HG03039 (cell line): ENCODE data around the gene PTPN21.
"Not testable (repeated sequence)": the region's sequence is repeated elsewhere in the genome, so short reads cannot be mapped to it uniquely, and the experiment has no call there.

ENCODE experiments used
- ATAC-seq: cut with Tn5 transposase; IDR thresholded peaks from one replicate; pipeline ENCODE4 v1.9.1; 2021; ENCODE audit warnings: mild to moderate bottlenecking, moderate library complexity; ENCODE audit not compliant: unreplicated experiment

PTPN21 gene

DNA sequence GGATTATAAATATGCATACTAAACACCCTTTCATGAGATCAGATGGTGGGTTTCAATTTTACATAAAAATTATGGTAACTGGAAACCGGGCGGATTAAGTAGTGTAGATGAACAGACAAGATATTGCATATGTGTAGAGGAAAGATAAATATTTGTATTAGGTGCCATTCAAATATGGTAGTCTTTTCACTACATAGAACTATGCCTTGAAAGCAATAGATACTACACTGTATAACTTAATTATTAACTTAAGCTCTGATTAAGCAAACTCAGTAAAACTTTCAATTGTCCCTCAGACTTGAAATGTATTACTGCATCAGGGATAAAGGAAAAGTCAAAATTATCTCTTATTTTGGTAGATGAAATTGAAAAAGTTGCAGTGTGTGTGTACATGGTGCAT, 1.9 kb downstream of the PTPN21 start:
- no peak for ATAC-seq

DNA sequence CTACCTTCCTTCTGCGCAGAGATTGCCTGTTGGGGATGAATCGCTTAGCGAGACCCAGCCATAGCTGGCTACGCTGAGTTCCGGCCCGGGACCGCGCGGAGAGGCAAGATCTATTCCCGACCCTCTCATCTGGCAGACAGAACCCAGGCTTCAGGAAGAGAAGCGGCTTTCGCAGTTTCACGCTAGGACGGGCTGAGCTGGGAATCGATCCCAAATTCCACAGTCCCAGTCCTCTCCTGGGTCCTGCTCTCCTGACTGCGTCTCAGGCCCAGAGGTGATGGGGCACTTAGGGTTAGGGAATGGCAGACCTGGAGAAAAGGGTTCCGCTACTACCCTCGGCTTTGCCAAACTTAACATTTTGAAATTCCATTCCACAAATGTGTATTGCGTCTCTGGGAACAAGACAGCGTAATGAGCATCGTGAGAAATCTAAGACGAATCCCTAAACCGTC, 2.8 kb downstream of the PTPN21 start:
- ATAC-seq, result no peak

DNA sequence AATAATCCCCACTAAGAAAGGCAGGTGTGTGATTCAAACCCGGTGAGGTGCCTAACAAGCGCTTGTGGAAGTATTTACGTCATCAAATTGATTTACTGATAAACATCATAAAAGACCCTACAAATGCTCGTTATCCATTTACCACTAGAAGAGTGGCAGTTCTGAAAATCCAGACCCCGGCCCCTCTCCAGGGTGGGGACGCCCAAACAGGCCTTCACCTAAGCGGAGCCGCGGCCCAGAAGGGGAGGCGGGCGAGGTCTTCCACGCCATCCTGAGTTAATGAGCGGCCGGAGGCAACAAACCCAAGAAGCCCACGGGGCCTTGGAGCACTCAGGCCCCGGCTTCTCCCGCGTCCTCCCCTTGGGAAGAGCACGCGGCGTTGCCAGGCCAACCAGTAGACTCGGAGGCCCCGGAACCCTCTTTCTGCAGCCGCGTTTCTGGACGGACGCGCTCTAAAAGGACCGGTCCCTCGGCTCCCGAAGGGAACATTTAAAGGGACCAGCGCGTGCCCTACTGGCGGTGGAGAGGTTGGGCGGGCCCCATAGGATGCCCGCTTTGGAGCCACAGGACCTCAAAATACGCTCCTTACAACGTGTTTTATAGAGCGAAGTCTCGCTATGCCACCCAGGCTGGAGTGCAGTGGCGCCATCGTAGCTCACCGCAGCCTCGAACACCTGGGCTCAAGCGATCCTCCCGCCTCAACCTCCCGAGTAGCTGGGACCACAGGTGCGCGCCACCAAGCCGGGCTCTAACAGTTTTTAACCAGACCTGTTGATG, 3.5 kb downstream of the PTPN21 start:
- ATAC-seq, result no peak

DNA sequence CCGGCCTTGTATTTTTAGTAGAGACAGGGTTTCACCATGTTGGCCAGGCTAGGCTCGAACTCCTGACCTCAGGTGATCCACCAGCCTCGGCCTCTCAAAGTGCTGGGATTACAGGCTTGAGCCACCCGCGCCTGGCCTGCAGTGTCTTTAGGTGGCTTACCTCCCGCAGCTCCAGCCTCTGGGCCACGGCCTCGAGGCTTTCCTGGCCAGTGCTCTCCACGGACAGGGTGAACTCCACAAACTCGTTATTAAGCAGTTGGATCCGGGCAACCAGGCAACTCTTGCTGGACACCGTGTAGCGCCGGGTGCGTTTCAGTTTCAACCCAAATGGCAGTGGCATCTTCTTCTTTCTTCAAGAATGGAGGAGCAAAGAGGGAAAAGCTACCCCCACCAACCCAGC, 4.7 kb downstream of the PTPN21 start:
- no peak for ATAC-seq

DNA sequence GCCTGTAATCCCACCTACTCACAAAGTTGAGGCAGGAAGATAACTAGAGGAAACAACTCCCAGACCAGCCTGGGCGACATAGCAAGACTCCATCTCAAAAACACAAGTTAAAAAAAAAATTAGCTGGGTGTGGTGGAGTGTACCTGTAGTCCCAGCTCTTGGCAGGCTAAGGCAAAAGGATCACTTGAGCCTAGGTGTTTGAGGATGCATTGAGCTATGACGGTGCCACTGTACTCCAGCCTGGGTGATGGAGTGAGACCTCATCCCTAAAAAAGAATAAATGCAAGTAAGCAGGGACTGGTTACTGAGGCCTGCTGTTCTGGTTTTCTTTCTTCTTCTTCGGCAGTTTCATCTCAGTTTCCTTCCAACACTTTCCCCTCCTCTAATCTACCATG, 7.4 kb downstream of the PTPN21 start:
- ATAC-seq, result no peak

DNA sequence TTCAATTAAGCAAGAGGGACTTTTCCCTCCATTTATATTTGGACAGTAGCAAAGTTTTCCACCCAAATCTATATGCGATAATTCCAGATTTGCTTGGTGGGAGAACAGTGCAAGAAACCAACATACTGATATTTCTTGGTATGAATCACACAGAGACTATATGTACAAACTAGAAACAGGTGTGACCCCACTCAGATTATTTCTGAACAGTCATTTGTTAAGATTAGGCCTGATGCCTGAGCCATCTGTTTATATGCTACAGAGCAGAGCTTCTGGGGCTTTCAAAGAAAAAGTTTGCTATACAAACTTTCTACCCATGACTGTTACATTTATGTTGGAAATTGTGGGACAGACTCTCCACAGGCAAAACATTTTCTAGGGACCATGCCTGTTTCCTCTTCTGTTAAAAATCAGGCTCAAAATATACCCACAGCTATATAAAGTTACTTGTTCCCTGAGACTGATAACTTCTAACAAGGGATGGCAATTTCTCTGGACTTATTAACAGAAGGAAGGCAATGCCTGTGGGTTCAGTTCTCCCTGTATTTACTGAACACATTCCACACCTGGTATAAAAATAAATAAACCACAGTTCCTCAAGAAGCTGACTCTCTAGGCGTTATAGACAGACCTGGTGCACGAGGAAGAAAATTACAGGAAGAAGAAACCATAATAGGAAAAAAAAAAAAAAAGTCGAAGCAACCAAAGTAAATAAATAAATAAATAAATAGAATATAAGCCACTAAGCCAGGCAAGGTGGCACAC, 8.0 kb downstream of the PTPN21 start:
- ATAC-seq, result peak; percentile 55

DNA sequence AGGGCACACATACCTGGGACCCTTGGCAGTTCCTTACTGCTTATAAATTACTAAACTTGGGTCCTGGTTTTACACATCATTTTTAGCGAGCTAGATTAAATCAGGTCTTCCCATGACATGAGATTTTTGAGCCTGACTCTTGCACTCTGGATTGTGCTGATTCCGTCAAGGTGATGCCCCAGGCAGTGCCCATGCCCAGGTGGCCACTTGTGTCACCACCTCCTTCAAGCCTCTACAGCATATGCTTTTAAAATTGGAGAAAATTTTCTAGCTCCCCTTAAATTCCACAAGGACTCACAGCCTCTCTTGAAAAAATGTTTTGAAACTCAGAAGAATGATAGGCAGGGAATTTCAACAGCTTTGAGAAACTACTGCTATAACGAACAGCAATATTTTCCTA, 9.6 kb downstream of the PTPN21 start:
- ATAC-seq, result no peak

DNA sequence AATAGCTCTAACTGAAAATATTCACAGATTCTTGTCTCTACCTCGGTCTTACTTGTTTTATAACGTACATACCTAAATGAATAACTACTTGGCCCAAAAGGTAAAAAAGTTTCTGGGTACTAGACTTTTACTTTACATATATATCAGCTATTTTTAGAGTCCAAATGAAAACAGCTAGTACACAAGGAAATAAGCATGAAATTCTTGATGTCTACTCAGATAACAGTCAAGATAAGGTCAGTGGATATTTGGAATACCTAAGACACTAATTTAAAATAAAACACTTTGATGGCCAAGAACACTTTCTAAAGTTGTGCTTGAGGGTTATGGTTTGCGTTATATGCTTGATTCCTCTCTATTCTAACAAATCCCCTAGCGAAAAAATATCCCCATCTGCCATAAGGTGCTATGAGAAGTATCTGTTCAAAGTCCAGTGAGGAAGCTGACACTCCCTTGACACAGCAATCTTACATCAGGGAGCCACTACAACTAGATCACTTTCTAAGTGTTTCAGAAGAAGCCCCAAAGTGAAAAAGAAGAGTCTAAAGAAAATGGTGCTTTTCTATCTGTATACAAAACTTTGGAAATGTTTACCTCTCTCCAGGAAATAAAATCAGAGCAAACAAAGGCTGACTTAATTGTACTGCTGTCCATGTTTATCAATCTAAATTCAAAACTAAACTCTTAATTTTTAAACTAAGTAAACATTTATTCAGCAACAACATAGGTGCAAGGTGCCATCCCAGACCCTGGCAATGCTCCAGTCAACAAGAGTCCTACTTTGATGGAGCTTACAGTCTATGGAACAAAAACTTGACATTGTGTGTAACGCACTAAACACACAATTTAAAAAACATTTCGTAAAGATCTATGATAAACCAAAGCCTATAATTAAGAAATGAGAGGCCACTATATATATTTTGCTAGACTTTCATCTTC, 11.7 kb downstream of the PTPN21 start:
- ATAC-seq, result no peak

DNA sequence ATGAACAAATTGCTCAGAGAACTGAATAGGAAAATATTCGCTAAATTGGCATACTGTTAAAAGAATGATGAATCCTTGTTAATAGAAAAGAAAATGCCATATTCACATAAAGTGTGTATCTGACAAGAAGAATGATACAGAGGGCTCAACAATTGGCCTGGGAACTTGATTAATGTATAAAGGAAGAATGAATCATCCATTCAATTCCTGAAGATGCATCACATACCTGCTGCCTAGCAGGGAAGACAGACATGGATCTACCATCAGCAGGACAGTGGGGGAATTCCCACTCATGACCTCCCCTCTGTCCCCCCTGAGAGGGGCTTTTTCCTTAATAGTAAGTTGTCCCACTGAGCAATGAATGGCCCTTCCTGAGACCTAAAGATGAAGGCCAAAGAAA, 13.5 kb downstream of the PTPN21 start:
- ATAC-seq, result no peak

DNA sequence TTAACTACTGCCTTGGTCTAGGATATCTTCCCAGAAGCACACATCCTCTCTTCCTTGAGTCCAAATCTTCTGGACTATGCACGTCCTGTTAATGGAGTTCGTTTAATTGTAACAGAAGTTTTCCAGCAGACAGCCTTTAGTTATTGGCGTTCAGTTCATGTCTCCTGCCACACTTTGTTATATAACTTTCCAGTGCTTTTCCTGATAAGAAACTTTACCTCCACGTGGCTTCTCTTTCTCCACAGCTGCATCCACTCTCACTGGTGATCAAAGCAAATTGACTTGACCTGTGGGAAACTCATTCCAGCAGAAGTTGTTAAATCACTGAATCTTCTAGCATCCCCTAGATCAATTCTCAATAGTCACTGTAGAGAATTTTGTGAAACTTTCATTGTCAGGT, 19.0 kb downstream of the PTPN21 start:
- no peak for ATAC-seq

DNA sequence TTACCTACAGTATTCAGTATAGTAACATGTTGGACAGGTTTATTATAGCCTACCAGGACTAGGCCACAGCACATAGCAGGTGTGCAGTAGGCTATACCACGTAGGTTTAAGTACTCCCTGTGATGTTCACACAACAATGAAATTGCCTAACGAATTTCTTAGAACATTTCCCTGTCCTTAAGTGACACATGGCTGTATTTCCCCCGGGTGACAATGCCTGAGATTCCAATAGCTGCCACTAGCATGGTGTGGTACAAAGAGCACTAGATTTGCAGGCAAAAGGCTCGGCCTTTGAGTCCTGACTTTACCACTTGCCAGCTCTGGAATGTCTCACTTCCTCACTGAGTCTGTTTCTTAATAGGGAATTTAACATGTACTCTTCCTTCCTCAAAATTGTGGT, 19.7 kb downstream of the PTPN21 start:
- no peak for ATAC-seq

DNA sequence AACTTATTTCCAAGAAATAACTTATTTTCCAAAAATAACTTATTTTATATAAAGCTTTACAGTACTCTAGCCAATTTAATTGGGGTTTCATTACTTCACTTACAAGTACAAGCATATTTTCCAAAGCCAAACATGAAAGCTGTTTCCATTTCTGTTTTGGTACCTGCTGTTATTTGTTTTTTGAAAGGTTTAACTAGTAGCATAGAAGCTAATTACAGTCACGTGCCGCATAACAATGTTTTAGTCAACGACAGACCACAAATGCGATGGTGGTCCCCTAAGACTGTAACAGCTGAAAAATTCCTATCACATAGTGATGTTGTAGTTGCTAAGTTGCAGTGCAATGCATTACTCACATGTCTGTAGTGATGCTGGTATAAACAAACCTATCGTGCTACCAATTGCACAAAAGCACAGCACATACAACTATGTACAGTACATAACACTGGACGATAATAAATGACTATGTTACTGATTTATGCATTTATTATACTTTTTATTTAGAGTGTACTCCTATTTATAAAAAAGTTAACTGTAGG, 21.7 kb downstream of the PTPN21 start:
- ATAC-seq, result no peak

DNA sequence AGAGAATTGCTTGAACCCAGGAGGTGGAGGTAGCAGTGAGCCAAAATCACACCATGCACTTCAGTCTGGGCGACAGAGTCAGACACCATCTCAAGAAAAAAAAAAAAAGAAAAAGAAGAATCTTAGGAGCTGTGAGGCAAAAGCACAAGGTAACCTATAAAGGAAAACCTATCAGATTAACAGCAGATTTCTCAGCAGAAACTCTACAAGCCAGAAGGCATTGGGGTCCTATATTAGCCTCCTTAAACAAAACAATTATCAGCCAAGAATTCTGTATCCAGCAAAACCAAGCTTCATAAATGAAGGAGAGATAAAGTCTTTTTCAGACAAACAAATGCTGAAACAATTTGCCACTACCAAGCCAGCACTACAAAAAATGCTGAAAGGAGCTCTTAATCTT, 24.9 kb downstream of the PTPN21 start:
- ATAC-seq, result not testable (repeated sequence)

DNA sequence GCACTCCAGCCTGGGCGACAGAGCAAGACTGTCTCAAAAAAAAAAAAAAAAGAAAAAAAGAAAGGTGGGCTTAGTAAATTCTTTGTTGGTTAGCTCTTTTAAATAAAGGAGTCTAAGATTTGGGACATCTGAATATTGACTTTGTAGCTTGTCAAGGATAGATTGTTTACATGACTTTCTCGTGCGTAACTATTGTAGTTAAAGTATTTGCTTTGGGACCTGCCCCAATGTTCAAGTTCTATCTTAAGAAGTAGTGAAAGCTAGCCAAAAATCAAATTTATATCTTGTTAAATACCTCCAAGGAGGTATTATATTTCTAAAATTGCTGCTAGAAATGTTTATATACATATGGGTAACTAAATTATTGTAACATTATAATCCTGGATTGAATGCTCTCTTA, 32.4 kb downstream of the PTPN21 start:
- no peak for ATAC-seq

DNA sequence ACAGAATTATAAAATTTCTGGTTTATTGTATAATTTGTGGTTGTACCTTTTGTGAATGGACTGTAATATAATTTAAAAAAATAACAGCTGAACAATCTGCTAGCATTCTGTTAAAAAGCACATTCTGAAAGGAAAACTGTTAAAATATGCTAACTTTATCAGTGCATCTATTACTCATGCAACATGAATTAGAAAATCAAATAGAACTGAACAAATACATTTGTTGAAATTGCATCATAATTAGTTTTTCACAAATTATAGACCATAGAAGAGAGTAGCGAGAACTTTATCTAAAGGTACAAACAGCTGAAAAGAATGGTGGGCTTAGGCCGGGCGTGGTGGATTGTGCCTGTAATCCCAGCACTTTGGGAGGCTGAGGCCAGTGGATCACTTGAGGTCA, 33.0 kb downstream of the PTPN21 start:
- ATAC-seq, result no peak

DNA sequence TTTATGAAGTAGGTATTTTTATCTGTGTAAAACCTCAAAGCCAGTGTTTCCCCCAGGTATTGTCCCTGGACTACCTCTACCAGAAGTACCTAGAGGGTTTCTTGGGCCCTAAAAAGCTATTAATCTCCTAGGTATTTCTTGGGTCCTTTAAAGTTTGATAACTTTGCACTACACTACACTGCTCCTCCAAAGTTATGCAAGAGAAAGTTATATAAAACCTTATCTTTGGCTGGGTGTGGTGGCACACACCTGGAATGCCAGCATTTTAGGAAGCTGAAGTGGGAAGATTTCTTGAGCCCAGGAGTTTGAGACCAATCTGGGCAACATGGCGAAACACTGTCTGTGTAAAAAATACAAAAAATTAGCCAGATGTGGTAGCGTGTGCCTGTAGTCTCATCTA, 34.9 kb downstream of the PTPN21 start:
- no peak for ATAC-seq

DNA sequence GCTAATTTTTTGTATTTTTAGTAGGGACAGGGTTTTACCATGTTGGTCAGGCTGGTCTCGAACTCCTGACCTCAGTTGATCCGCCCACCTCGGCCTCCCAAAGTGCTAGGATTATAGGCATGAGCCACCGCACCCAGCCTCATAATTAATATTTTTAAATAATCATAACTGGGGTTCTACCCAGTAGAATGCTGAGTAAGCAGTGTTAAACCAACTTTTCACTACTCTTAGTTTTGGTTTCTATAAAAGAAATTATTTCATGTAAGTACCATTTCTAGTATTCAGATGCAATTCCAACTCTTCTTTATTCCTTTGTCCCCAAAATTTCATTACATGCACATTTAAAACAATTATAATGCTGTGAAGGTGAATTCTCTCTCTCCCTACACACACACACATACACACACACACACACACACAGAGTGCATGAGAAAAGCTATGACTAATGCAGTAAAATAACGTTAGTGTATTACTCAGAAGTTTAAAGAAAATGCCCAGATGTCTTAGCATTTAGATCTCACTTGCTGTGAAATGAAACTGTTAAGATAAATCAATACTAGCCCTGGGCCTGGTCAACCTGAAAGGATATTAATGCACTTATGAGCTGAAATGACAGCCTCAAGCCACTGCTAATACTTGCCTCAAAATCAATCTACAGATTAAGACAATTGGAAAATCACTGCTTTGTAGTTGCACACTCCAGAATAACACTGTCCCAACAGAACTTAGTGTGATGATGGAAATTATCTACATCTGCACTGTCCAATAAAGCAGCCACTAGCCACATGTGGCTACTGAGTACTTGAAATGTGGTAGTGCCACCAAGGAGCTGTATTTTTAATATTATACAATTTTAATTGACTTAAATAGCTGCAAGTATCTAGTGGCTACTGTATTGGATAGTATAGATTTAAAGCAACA, 36.0 kb downstream of the PTPN21 start:
- ATAC-seq, result no peak

DNA sequence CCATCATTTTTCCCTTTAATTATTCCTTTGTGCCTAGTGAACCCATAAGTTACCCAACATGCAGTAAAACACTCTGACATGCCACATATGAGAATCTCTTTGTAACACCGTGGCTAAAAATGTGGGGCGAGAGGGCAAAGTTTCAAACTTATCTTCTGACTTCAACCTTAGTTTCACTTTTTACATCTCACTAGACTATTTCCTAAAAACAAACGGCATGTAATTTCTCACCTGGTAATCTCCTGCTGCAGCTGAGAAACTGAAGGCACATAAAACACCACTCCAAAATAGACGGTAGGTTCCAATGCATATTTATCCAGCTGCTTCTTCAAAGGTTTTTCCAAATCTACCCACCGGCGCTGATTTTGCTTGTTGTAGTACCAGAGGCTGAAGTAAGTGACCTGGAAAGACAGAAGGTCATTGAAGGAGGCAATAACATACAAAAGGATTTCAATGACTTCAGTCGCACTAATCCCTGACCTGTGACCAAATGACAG, 37.9 kb downstream of the PTPN21 start:
- no peak for ATAC-seq

DNA sequence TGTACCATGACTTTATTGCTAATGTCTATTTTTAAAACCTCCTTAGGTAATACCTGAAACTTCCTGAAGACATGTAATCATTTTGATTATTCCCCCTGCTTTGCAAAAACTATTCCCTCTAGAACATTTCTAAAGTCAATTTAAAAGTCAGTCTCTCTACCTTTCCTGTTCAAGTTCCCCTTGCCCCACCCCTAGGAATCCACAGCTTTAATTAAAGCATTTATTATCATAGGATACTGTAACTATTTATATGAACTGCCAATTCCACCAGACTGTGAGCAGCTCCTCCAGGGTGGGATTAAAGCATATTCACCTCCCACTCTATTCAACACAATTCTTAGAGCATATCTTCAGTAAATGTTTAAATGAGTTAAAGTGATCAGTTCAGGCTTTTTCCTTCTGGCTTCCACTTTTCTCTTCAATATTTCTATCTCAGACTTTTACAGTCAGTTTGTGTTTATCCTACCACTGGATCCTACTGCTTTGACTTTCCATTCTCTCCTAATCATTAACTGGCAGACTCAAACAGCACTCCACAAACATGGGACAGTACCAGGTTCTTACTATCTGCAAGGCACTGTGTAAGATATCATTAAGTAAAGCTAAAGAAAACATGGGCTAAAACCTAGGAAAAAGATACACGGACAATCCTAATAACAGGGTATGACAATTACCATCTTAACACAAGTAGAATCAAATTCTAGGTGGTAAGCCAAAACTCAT, 39.1 kb downstream of the PTPN21 start:
- ATAC-seq, result no peak
